Measurements from ENCODE around the gene QRICH2.
"Not testable (repeated sequence)": the region's sequence is repeated elsewhere in the genome, so short reads cannot be mapped to it uniquely, and the experiment has no call there.

QRICH2 gene, protein sequence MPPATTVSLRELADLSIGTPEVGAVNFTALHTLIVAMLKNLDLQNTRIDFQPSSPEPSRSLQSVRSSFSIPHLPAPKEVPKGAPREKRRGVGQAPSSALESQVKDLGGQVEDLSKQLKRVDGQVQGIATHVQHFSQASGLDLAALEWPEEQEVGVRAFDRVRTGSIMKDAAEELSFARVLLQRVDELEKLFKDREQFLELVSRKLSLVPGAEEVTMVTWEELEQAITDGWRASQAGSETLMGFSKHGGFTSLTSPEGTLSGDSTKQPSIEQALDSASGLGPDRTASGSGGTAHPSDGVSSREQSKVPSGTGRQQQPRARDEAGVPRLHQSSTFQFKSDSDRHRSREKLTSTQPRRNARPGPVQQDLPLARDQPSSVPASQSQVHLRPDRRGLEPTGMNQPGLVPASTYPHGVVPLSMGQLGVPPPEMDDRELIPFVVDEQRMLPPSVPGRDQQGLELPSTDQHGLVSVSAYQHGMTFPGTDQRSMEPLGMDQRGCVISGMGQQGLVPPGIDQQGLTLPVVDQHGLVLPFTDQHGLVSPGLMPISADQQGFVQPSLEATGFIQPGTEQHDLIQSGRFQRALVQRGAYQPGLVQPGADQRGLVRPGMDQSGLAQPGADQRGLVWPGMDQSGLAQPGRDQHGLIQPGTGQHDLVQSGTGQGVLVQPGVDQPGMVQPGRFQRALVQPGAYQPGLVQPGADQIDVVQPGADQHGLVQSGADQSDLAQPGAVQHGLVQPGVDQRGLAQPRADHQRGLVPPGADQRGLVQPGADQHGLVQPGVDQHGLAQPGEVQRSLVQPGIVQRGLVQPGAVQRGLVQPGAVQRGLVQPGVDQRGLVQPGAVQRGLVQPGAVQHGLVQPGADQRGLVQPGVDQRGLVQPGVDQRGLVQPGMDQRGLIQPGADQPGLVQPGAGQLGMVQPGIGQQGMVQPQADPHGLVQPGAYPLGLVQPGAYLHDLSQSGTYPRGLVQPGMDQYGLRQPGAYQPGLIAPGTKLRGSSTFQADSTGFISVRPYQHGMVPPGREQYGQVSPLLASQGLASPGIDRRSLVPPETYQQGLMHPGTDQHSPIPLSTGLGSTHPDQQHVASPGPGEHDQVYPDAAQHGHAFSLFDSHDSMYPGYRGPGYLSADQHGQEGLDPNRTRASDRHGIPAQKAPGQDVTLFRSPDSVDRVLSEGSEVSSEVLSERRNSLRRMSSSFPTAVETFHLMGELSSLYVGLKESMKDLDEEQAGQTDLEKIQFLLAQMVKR (N-terminal part only)

DNA sequence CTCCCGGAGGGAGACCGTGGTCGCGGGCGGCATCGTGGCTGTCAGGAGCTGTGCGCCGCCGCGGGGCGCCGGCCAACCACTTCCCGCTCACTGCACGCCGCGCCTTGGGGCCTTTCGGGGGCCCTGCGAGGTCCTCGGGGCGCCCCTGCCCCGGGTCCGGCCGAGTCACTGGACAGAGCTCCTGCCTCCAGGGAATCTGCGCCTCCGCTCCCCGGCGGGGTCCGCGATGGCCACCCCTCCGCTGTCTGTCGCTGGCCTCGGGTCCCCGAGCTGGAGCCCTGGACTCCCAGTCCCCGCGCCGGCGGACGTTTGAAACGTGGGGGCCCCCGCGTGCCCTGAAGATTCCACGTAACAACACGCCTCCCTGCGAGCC is at the start of gene QRICH2:
Gene QRICH2 (minus strand): TSS at position 311 of the 373 bp plus-strand sequence. CDS start 278 bp downstream, at position 33.
- no peak for DNase-seq (ENCODE audit: low read depth in 1 of 2, low spot score in 1 of 2)

- no peak for DNase-seq (ENCODE audit: low read depth in 1 of 2, low spot score in 1 of 2)
Measured at GRCh38 chr17:76357597-76358158, 49.6 kb upstream of the QRICH2 start.

DNA sequence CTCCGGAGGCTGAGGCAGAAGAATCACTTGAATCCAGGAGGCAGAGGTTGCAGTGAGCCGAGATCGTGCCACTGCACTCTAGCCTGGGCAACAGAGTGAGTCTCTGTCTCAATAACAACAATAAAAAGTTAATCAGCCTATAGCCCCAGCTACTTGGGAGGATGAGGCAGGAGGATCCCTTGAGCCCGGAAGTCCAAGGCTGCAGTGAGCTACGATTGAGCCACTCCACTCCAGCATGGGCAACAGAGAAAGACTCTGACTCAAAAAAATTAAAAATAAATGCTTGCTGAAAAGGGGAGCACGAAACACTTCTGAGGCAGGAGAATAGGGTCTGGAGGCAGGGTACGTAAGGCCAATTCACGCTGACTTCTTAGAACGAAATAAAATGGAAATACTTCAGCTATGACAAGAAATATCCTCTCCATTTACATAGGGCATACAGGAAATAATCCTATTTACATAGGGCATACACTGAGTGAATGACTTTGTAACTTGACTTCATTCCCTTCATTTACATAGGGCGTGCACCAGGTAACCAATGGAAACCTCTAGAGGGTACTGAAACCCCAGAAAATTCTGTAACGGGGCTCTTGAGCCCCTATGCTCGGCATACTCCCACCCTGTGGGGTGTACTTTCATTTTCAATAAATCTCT is 48.9 kb upstream of the QRICH2 start:
- DNase-seq (ENCODE audit: low read depth in 1 of 2, low spot score in 1 of 2), result no peak

DNA sequence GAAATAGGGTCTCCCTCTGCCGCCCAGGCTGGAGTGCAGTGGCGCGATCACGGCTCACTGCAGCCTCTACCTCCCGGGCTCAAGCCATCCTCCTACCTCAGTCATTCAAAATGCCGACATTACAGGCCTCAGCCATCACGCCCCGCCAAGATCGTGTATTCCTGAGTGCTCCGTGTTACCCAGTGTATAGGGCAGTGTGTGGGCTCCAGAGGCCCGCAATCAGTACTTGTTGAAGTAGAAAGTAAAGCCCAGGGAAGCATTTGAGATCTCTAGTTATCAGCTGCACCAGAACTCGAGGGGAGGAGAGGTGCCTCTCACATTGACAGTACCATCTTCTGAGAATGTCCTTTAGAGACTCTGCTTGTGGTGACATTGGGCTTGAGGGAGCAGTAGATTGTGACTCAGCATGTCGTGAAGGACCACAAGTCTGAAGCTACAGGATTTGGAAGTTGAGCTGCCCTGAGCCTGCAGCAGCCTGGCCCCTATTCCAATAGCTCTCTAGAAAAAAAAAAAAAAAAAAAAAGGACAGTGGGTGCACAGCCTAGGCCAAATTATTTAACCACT is 46.8 kb upstream of the QRICH2 start:
- no peak for DNase-seq (ENCODE audit: low read depth in 1 of 2, low spot score in 1 of 2)

GRCh38 chr17:76354317-76354729 is 46.2 kb upstream of the QRICH2 start:
- DNase-seq (ENCODE audit: low read depth in 1 of 2, low spot score in 1 of 2), result no peak

GRCh38 chr17:76353599-76354316 is 45.7 kb upstream of the QRICH2 start, which contains the start of gene PRPSAP1:
TSS of gene PRPSAP1 (minus strand) at chr17:76353916. CDS start at chr17:76353703, 213 bp downstream.
- DNase-seq (ENCODE audit: low read depth in 1 of 2, low spot score in 1 of 2), result peak; percentile 72 to 75

GRCh38 chr17:76353004-76353598 is 45.0 kb upstream of the QRICH2 start:
- no peak for DNase-seq (ENCODE audit: low read depth in 1 of 2, low spot score in 1 of 2)

- DNase-seq (ENCODE audit: low read depth in 1 of 2, low spot score in 1 of 2), result no peak
Measured at GRCh38 chr17:76351526-76352071, 43.5 kb upstream of the QRICH2 start.

- no peak for DNase-seq (ENCODE audit: low read depth in 1 of 2, low spot score in 1 of 2)
Measured at GRCh38 chr17:76350463-76350862, 42.4 kb upstream of the QRICH2 start.

- not testable (repeated sequence) for DNase-seq (ENCODE audit: low read depth in 1 of 2, low spot score in 1 of 2)
Measured at GRCh38 chr17:76346936-76347335, 38.9 kb upstream of the QRICH2 start.

DNA sequence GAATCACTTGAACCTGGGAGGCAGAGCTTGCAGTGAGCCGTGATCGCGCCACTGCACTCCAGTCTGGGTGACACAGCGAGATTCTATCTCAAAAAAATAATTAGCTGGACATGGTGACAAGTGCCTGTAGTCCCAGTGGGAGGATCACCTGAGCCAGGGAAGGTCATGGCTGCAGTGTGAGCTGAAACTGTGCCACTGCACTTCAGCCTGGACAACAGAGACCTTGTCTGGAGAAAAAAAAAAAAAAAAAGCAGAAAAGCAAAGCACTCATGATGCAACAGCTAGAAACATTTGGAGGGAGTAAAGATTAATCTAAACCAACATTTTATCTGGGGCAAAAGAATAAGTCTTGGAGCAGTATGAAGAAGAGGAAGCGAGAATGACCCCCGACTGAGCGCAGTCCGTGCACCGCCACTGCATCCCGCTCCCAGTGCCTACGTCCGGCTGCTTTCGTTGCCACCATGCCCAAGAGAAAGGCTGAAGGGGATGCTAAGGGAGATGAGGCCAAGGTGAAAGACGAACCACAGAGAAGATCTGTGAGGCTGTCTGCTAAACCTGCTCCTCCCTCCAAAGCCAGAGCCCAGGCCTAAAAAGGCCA is 37.4 kb upstream of the QRICH2 start:
- DNase-seq (ENCODE audit: low read depth in 1 of 2, low spot score in 1 of 2), result no peak

DNA sequence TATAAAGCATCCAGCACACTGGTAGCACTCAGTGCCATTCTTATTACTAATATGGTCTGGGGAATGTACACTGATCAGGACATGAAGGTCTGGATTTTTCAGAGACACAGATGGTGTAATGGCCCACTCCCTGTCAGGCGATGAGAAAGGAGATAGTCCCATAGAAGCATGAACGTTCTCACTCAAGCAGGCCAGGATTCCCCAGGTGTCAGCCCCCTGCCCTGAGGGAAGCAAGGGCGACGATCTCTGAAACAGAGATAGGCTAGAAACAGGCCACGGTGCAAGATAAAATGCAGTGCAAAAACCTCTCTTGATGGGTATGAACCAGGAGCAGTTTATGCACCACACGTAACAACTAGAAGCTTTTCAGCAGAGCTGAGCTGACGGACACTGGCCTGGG is 35.0 kb upstream of the QRICH2 start:
- DNase-seq (ENCODE audit: low read depth in 1 of 2, low spot score in 1 of 2), result no peak

- no peak for DNase-seq (ENCODE audit: low read depth in 1 of 2, low spot score in 1 of 2)
Measured at GRCh38 chr17:76341301-76341700, 33.2 kb upstream of the QRICH2 start.

DNA sequence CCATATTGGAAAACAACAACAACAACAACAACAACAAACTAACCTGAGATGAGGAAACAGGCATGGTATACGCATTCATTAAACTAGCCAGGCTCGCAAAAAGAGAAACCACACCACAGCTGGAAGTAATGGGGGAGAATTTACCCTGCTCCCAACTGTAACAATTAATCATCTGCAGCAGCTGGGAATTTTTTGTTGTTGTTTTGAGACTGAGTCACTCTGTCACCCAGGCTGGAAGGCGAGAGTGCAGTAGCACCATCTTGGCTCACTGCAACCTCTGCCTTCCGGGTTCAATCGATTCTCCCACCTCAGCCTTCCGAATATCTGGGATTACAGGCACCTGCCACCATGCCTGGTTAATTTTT is 29.3 kb upstream of the QRICH2 start:
- DNase-seq (ENCODE audit: low read depth in 1 of 2, low spot score in 1 of 2), result no peak

- no peak for DNase-seq (ENCODE audit: low read depth in 1 of 2, low spot score in 1 of 2)
Measured at GRCh38 chr17:76336756-76337412, 28.8 kb upstream of the QRICH2 start.

- no peak for DNase-seq (ENCODE audit: low read depth in 1 of 2, low spot score in 1 of 2)
Measured at GRCh38 chr17:76335716-76336381, 27.8 kb upstream of the QRICH2 start.
